GM12864 (cell line): ENCODE data around the gene ALKBH8.
"Not testable (repeated sequence)": the region's sequence is repeated elsewhere in the genome, so short reads cannot be mapped to it uniquely, and the experiment has no call there.

ENCODE experiments used
- DNase-seq: peaks from one replicate; pipeline ENCODE4 v3.0.0-alpha.2; 2011; ENCODE audit warnings: low read depth
- H3K4me3 ChIP-seq: 2 replicates; pipeline ENCODE4 v1.5.1; 2011; ENCODE audit warnings: mild to moderate bottlenecking, low read depth, low read length, control low read depth
- CTCF ChIP-seq: IDR thresholded peaks from 2 replicates; pipeline ENCODE4 v1.5.1; 2011; ENCODE audit warnings: low read depth, mild to moderate bottlenecking, moderate library complexity, low read length, control low read depth, inconsistent platforms; ENCODE audit errors: missing control alignments

The ALKBH8 gene

DNA sequence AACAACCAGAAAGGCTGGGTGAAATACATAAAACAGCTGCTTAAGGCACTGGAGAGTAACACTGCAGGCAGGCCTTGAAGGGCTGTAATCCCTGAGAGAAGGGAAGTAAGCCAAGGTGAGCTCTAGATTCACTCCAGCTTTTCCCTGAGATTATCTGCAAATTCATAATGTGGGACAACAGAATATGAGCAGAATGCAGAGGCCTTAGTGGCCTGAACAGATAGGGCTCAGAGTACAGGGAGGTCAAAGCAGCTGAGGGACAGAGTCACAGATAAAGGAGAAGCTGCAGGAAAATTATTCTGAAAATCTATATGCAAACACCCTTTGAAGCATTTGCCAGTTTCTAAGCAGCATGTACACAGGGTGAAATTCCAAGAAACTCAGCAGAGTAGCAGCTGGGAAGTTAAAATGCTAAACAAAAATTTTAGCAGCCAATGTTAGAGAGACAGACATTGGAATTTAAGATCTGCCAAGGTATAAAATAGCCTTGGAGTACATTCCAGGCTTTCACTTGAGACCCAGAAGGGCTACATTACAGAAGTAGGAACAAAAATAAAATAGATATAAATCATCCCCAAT lies 59.8 kb downstream of the ALKBH8 start:
- TF ChIP-seq CTCF = no peak
- DNase-seq = no peak

DNA sequence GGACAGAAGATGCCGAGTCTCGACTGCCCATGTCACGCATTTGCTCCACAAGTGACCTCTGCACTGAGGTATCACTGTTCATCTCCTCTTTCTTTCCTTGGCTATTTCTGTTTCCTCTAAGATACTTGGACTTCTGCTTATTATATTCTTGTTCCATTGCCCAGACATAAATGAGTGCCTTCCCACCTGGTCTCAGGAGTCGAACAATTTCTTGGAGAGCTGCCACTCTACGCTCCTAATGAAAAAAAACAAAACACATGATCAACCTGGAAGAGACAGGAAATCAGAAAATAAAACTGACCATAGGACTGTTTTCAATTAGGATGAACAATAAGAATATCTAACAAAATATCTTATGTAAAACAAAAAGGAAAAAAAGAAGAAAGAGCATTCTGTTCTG lies 60.6 kb downstream of the ALKBH8 start:
- H3K4me3 ChIP-seq = no peak overlapping the region
- no peak for TF ChIP-seq CTCF
- no peak for DNase-seq

More for the DNA sequence above, 59.8 kb downstream of the ALKBH8 start:
- no peak overlapping the region for H3K4me3 ChIP-seq

GRCh38 chr11:107501713-107502112 lies 63.8 kb downstream of the ALKBH8 start:
- TF ChIP-seq CTCF = no peak
- H3K4me3 ChIP-seq = no peak overlapping the region
- DNase-seq = no peak

GRCh38 chr11:107497371-107497770 lies 68.2 kb downstream of the ALKBH8 start:
- not testable (repeated sequence) for DNase-seq, H3K4me3 ChIP-seq

- TF ChIP-seq CTCF = no peak
- H3K4me3 ChIP-seq = no peak overlapping the region
- no peak for DNase-seq
These were observed 69.5 kb downstream of the ALKBH8 start for GRCh38 chr11:107496011-107496410.

DNA sequence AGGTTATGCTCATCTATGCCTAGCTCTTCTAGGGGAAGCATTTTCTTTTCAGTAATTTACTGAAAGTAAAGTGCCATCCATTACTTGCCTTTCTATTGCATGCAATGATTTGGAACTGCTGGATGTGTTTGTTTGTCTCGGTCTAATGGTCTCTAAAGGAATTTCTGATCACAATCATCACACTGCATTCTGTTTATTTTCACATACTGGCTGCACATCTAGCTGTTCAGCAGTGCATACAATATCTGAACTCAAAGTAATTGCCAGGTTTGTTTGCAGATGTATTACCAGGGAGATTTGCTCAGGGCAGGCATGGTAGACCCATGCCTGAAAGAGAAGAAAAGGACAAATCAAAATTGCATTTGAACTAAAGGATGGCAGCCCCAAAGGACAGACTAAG lies 71.5 kb downstream of the ALKBH8 start:
- DNase-seq = no peak
- no peak for TF ChIP-seq CTCF
- H3K4me3 ChIP-seq = no peak overlapping the region

DNA sequence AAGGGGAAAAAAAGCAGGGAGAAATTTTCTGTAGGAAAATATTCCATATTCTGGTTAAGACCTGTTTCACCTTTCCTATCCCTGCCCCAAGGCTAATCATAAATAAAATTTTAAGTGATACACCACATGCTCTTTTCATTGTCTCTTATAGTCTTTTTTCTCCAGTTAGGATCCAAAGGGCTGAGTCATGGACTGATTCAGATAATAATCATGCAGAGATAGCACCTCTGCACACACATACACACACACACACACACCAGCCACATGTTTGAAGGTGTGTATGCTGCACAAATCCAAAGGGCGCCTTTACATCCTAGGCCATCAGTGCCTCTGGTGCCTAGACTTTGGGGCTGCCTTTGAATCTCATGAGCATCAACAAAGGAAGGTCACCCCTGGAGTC lies 72.4 kb downstream of the ALKBH8 start:
- no peak for TF ChIP-seq CTCF
- DNase-seq = no peak
- H3K4me3 ChIP-seq = no peak overlapping the region
